WERI-Rb-1 (cell line): ENCODE data around the gene MRPL11.

Experiments
- DNase-seq: peaks from one replicate; pipeline ENCODE4 v3.0.0-alpha.2; 2020
- H3K27ac ChIP-seq: fragments of 250-450 bp; sonication (Bioruptor Pico); 2 replicates; pipeline ENCODE4 v1.5.1; 2020; ENCODE audit warnings: mild to moderate bottlenecking, moderate library complexity
- H3K27me3 ChIP-seq: fragments of 250-450 bp; sonication (Bioruptor Pico); 2 replicates; pipeline ENCODE4 v1.5.1; 2021; ENCODE audit warnings: mild to moderate bottlenecking, low read depth, moderate library complexity; ENCODE audit not compliant: insufficient read depth, severe bottlenecking
- H3K36me3 ChIP-seq: fragments of 250-450 bp; sonication (Bioruptor Pico); 2 replicates; pipeline ENCODE4 v1.5.1; 2020; ENCODE audit warnings: mild to moderate bottlenecking, moderate library complexity
- H3K4me3 ChIP-seq: 2 replicates; pipeline ENCODE4 v1.5.1; 2011; ENCODE audit warnings: low read depth, mild to moderate bottlenecking, control low read depth, low read length
- H3K9me3 ChIP-seq: fragments of 250-450 bp; sonication (Bioruptor Pico); 2 replicates; pipeline ENCODE4 v1.5.1; 2021; ENCODE audit warnings: mild to moderate bottlenecking, moderate library complexity; ENCODE audit not compliant: severe bottlenecking
- CTCF ChIP-seq: IDR thresholded peaks from 2 replicates; pipeline ENCODE4 v1.5.1; 2011; ENCODE audit warnings: low read depth, mild to moderate bottlenecking, control low read depth, inconsistent platforms, low read length

MRPL11 gene

GRCh38 chr11:66478729-66479393 lies 40.2 kb upstream of the MRPL11 start:
- Histone ChIP-seq H3K27me3 (no peaks in the 10 kb centered on the region), H3K4me3 (peak overlapping the region; percentile 94), H3K9me3 (no peaks in the 10 kb centered on the region), H3K36me3 (peaks cover 36% of the 10 kb centered on the region), H3K27ac (peak overlapping the region; percentile 91)
- TF ChIP-seq CTCF: peak; percentile 80
- no peak for DNase-seq

- H3K27ac ChIP-seq: no peak overlapping the region
- TF ChIP-seq CTCF: no peak
- no peak overlapping the region for H3K4me3 ChIP-seq
- no peaks in the 10 kb centered on the region for H3K27me3 ChIP-seq
- DNase-seq: no peak
- H3K9me3 ChIP-seq: no peaks in the 10 kb centered on the region
- peaks cover 37% of the 10 kb centered on the region for H3K36me3 ChIP-seq
Observed at GRCh38 chr11:66477263-66478201, 38.9 kb upstream of the MRPL11 start.

- no peak overlapping the region for H3K27ac ChIP-seq
- TF ChIP-seq CTCF: no peak
- no peak overlapping the region for H3K4me3 ChIP-seq
- H3K36me3 ChIP-seq: peaks cover 40% of the 10 kb centered on the region
- DNase-seq: no peak
- no peaks in the 10 kb centered on the region for H3K9me3 ChIP-seq
- no peaks in the 10 kb centered on the region for H3K27me3 ChIP-seq
Observed at GRCh38 chr11:66476841-66477251, 38.2 kb upstream of the MRPL11 start.

GRCh38 chr11:66476173-66476840 lies 37.7 kb upstream of the MRPL11 start:
- TF ChIP-seq CTCF: no peak
- H3K9me3 ChIP-seq: no peaks in the 10 kb centered on the region
- peaks cover 44% of the 10 kb centered on the region for H3K36me3 ChIP-seq
- no peaks in the 10 kb centered on the region for H3K27me3 ChIP-seq
- no peak for DNase-seq
- no peak overlapping the region for H3K4me3 ChIP-seq
- H3K27ac ChIP-seq: no peak overlapping the region

- H3K27me3 ChIP-seq: no peaks in the 10 kb centered on the region
Observed at GRCh38 chr11:66475349-66476172, 36.9 kb upstream of the MRPL11 start.

More at GRCh38 chr11:66475349-66476172, 36.9 kb upstream of the MRPL11 start:
- peaks cover 51% of the 10 kb centered on the region for H3K36me3 ChIP-seq
- H3K27ac ChIP-seq: no peak overlapping the region
- no peaks in the 10 kb centered on the region for H3K9me3 ChIP-seq
- TF ChIP-seq CTCF: no peak
- H3K4me3 ChIP-seq: no peak overlapping the region
- DNase-seq: no peak
